ENCODE measurements around the gene RBBP7. TPM values are rescaled to one million over a fixed set of nuclear protein-coding genes. Genes with fewer than 3 reads are reported as not detected.
"Not testable (repeated sequence)": the region's sequence is repeated elsewhere in the genome, so short reads cannot be mapped to it uniquely, and the experiment has no call there.

RBBP7 gene
- total RNA-seq, 1 donor from 2014 or later, result 145 TPM

- Histone ChIP-seq H3K27me3 (ENCODE audit: control insufficient read depth in 3 of 3, insufficient read depth in 3 of 3, low read length in 3 of 3) (peaks cover 0 to 11% (median 0%) of the 10 kb centered on the region in 3 donors), H3K27ac (ENCODE audit: low read depth, low read length) (peak overlapping the region; percentile 75)
Observed at GRCh38 chrX:16868920-16869319, 1.2 kb downstream of the RBBP7 start.

GRCh38 chrX:16867947-16868346, 2.2 kb downstream of the RBBP7 start:
- Histone ChIP-seq H3K4me3 (ENCODE audit: low read length in 3 of 3) (no peak overlapping the region), H3K4me1 (ENCODE audit: control insufficient read depth in 3 of 3, insufficient read depth in 3 of 3, low read length in 3 of 3) (peaks cover 13 to 23% (median 22%) of the 10 kb centered on the region in 3 donors), H3K27me3 (ENCODE audit: control insufficient read depth in 3 of 3, insufficient read depth in 3 of 3, low read length in 3 of 3) (peaks cover 0 to 8% (median 0%) of the 10 kb centered on the region in 3 donors), H3K9me3 (ENCODE audit: control insufficient read depth in 3 of 3, low read length in 3 of 3) (no peaks in the 10 kb centered on the region), H3K36me3 (ENCODE audit: control insufficient read depth in 3 of 3, insufficient read depth in 3 of 3, low read length in 3 of 3) (peaks cover 0 to 3% (median 0%) of the 10 kb centered on the region in 3 donors), H3K9ac (ENCODE audit: low read depth in 1 of 3, low read length in 3 of 3) (no peak overlapping the region), H3K27ac (ENCODE audit: low read depth, low read length) (no peak overlapping the region)

More at GRCh38 chrX:16868920-16869319, 1.2 kb downstream of the RBBP7 start:
- Histone ChIP-seq H3K36me3 (ENCODE audit: control insufficient read depth in 3 of 3, insufficient read depth in 3 of 3, low read length in 3 of 3) (peaks cover 0 to 3% (median 0%) of the 10 kb centered on the region in 3 donors), H3K4me3 (ENCODE audit: low read length in 3 of 3) (peak overlapping the region; percentile 70 to 82 (median 80)), H3K9ac (ENCODE audit: low read depth in 1 of 3, low read length in 3 of 3) (peak overlapping the region; percentile 68 to 82 (median 69)), H3K4me1 (ENCODE audit: control insufficient read depth in 3 of 3, insufficient read depth in 3 of 3, low read length in 3 of 3) (peaks cover 13 to 23% (median 22%) of the 10 kb centered on the region in 3 donors), H3K9me3 (ENCODE audit: control insufficient read depth in 3 of 3, low read length in 3 of 3) (no peaks in the 10 kb centered on the region)

GRCh38 chrX:16862829-16863228, 7.3 kb downstream of the RBBP7 start:
- no peaks in the 10 kb centered on the region for H3K9me3 ChIP-seq (ENCODE audit: control insufficient read depth in 3 of 3, low read length in 3 of 3)
- H3K4me1 ChIP-seq (ENCODE audit: control insufficient read depth in 3 of 3, insufficient read depth in 3 of 3, low read length in 3 of 3), result peaks cover 0 to 3% (median 0%) of the 10 kb centered on the region in 3 donors
- no peak overlapping the region for H3K4me3 ChIP-seq (ENCODE audit: low read length in 3 of 3)
- no peak overlapping the region for H3K27ac ChIP-seq (ENCODE audit: low read depth, low read length)
- H3K36me3 ChIP-seq (ENCODE audit: control insufficient read depth in 3 of 3, insufficient read depth in 3 of 3, low read length in 3 of 3), result peaks cover 0 to 9% (median 8%) of the 10 kb centered on the region in 3 donors
- H3K27me3 ChIP-seq (ENCODE audit: control insufficient read depth in 3 of 3, insufficient read depth in 3 of 3, low read length in 3 of 3), result peaks cover 0 to 3% (median 0%) of the 10 kb centered on the region in 3 donors
- no peak overlapping the region for H3K9ac ChIP-seq (ENCODE audit: low read depth in 1 of 3, low read length in 3 of 3)

- H3K4me3 ChIP-seq (ENCODE audit: low read length in 3 of 3), result no peak overlapping the region
- H3K36me3 ChIP-seq (ENCODE audit: control insufficient read depth in 3 of 3, insufficient read depth in 3 of 3, low read length in 3 of 3), result peaks cover 2 to 28% (median 23%) of the 10 kb centered on the region in 3 donors
- no peak overlapping the region for H3K27ac ChIP-seq (ENCODE audit: low read depth, low read length)
- peaks cover 0 to 3% (median 0%) of the 10 kb centered on the region in 3 donors for H3K27me3 ChIP-seq (ENCODE audit: control insufficient read depth in 3 of 3, insufficient read depth in 3 of 3, low read length in 3 of 3)
- H3K9ac ChIP-seq (ENCODE audit: low read depth in 1 of 3, low read length in 3 of 3), result no peak overlapping the region
- H3K9me3 ChIP-seq (ENCODE audit: control insufficient read depth in 3 of 3, low read length in 3 of 3), result no peaks in the 10 kb centered on the region
- peaks cover 0 to 3% (median 0%) of the 10 kb centered on the region in 3 donors for H3K4me1 ChIP-seq (ENCODE audit: control insufficient read depth in 3 of 3, insufficient read depth in 3 of 3, low read length in 3 of 3)
Observed at GRCh38 chrX:16856744-16857143, 13.4 kb downstream of the RBBP7 start.

GRCh38 chrX:16856076-16856404, 14.1 kb downstream of the RBBP7 start:
- not testable (repeated sequence) for H3K27me3 ChIP-seq (ENCODE audit: control insufficient read depth in 3 of 3, insufficient read depth in 3 of 3, low read length in 3 of 3); H3K9me3 ChIP-seq (ENCODE audit: control insufficient read depth in 3 of 3, low read length in 3 of 3); H3K4me3 ChIP-seq (ENCODE audit: low read length in 3 of 3); H3K27ac ChIP-seq (ENCODE audit: low read depth, low read length); H3K9ac ChIP-seq (ENCODE audit: low read depth in 1 of 3, low read length in 3 of 3); H3K4me1 ChIP-seq (ENCODE audit: control insufficient read depth in 3 of 3, insufficient read depth in 3 of 3, low read length in 3 of 3)
- peaks cover 2 to 29% (median 23%) of the 10 kb centered on the region in 3 donors for H3K36me3 ChIP-seq (ENCODE audit: control insufficient read depth in 3 of 3, insufficient read depth in 3 of 3, low read length in 3 of 3)

GRCh38 chrX:16855363-16856075, 14.6 kb downstream of the RBBP7 start:
- peaks cover 2 to 29% (median 23%) of the 10 kb centered on the region in 3 donors for H3K36me3 ChIP-seq (ENCODE audit: control insufficient read depth in 3 of 3, insufficient read depth in 3 of 3, low read length in 3 of 3)

GRCh38 chrX:16853537-16853936, 16.6 kb downstream of the RBBP7 start:
- Histone ChIP-seq H3K36me3 (ENCODE audit: control insufficient read depth in 3 of 3, insufficient read depth in 3 of 3, low read length in 3 of 3) (peaks cover 4 to 33% (median 27%) of the 10 kb centered on the region in 3 donors), H3K9ac (ENCODE audit: low read depth in 1 of 3, low read length in 3 of 3) (no peak overlapping the region), H3K9me3 (ENCODE audit: control insufficient read depth in 3 of 3, low read length in 3 of 3) (no peaks in the 10 kb centered on the region), H3K4me1 (ENCODE audit: control insufficient read depth in 3 of 3, insufficient read depth in 3 of 3, low read length in 3 of 3) (peaks cover 0 to 3% (median 0%) of the 10 kb centered on the region in 3 donors), H3K4me3 (ENCODE audit: low read length in 3 of 3) (no peak overlapping the region), H3K27ac (ENCODE audit: low read depth, low read length) (no peak overlapping the region), H3K27me3 (ENCODE audit: control insufficient read depth in 3 of 3, insufficient read depth in 3 of 3, low read length in 3 of 3) (no peaks in the 10 kb centered on the region)

More at GRCh38 chrX:16855363-16856075, 14.6 kb downstream of the RBBP7 start:
- Histone ChIP-seq H3K9me3 (ENCODE audit: control insufficient read depth in 3 of 3, low read length in 3 of 3) (no peaks in the 10 kb centered on the region), H3K27me3 (ENCODE audit: control insufficient read depth in 3 of 3, insufficient read depth in 3 of 3, low read length in 3 of 3) (no peaks in the 10 kb centered on the region), H3K27ac (ENCODE audit: low read depth, low read length) (no peak overlapping the region), H3K9ac (ENCODE audit: low read depth in 1 of 3, low read length in 3 of 3) (no peak overlapping the region), H3K4me1 (ENCODE audit: control insufficient read depth in 3 of 3, insufficient read depth in 3 of 3, low read length in 3 of 3) (peaks cover 0 to 3% (median 0%) of the 10 kb centered on the region in 3 donors), H3K4me3 (ENCODE audit: low read length in 3 of 3) (no peak overlapping the region)

- Histone ChIP-seq H3K9ac (ENCODE audit: low read depth in 1 of 3, low read length in 3 of 3) (no peak overlapping the region), H3K27me3 (ENCODE audit: control insufficient read depth in 3 of 3, insufficient read depth in 3 of 3, low read length in 3 of 3) (no peaks in the 10 kb centered on the region), H3K4me1 (ENCODE audit: control insufficient read depth in 3 of 3, insufficient read depth in 3 of 3, low read length in 3 of 3) (peaks cover 0 to 3% (median 0%) of the 10 kb centered on the region in 3 donors), H3K27ac (ENCODE audit: low read depth, low read length) (no peak overlapping the region), H3K36me3 (ENCODE audit: control insufficient read depth in 3 of 3, insufficient read depth in 3 of 3, low read length in 3 of 3) (peaks cover 7 to 32% (median 26%) of the 10 kb centered on the region in 3 donors), H3K4me3 (ENCODE audit: low read length in 3 of 3) (no peak overlapping the region), H3K9me3 (ENCODE audit: control insufficient read depth in 3 of 3, low read length in 3 of 3) (no peaks in the 10 kb centered on the region)
Observed at GRCh38 chrX:16852617-16853179, 17.5 kb downstream of the RBBP7 start.

GRCh38 chrX:16851827-16852226, 18.3 kb downstream of the RBBP7 start:
- Histone ChIP-seq H3K9ac (ENCODE audit: low read depth in 1 of 3, low read length in 3 of 3) (no peak overlapping the region), H3K4me3 (ENCODE audit: low read length in 3 of 3) (no peak overlapping the region), H3K36me3 (ENCODE audit: control insufficient read depth in 3 of 3, insufficient read depth in 3 of 3, low read length in 3 of 3) (peaks cover 7 to 24% (median 20%) of the 10 kb centered on the region in 3 donors), H3K4me1 (ENCODE audit: control insufficient read depth in 3 of 3, insufficient read depth in 3 of 3, low read length in 3 of 3) (peaks cover 0 to 3% (median 0%) of the 10 kb centered on the region in 3 donors), H3K9me3 (ENCODE audit: control insufficient read depth in 3 of 3, low read length in 3 of 3) (no peaks in the 10 kb centered on the region), H3K27ac (ENCODE audit: low read depth, low read length) (no peak overlapping the region), H3K27me3 (ENCODE audit: control insufficient read depth in 3 of 3, insufficient read depth in 3 of 3, low read length in 3 of 3) (no peaks in the 10 kb centered on the region)

GRCh38 chrX:16851421-16851820, 18.7 kb downstream of the RBBP7 start:
- H3K9ac ChIP-seq (ENCODE audit: low read depth in 1 of 3, low read length in 3 of 3), result no peak overlapping the region
- H3K27ac ChIP-seq (ENCODE audit: low read depth, low read length), result no peak overlapping the region
- peaks cover 0 to 3% (median 0%) of the 10 kb centered on the region in 3 donors for H3K4me1 ChIP-seq (ENCODE audit: control insufficient read depth in 3 of 3, insufficient read depth in 3 of 3, low read length in 3 of 3)
- no peaks in the 10 kb centered on the region for H3K9me3 ChIP-seq (ENCODE audit: control insufficient read depth in 3 of 3, low read length in 3 of 3)
- no peaks in the 10 kb centered on the region for H3K27me3 ChIP-seq (ENCODE audit: control insufficient read depth in 3 of 3, insufficient read depth in 3 of 3, low read length in 3 of 3)
- no peak overlapping the region for H3K4me3 ChIP-seq (ENCODE audit: low read length in 3 of 3)
- H3K36me3 ChIP-seq (ENCODE audit: control insufficient read depth in 3 of 3, insufficient read depth in 3 of 3, low read length in 3 of 3), result peaks cover 9 to 24% (median 17%) of the 10 kb centered on the region in 3 donors

Measured in skeletal muscle tissue (tissue), 4 donors.